Airway epithelial cell (primary cell): ENCODE measurements around the gene DNAH8. TPM values are rescaled to one million over a fixed set of nuclear protein-coding genes. Genes with fewer than 3 reads are reported as not detected.

Experiments
- total RNA-seq: library from RNA; depleted of rRNA; stranded (reverse); fragments of >200 nt; gene quantifications from 2 replicates; pipeline ENCODE4 v1.2.3, GENCODE V29; 2015

DNAH8 gene, protein sequence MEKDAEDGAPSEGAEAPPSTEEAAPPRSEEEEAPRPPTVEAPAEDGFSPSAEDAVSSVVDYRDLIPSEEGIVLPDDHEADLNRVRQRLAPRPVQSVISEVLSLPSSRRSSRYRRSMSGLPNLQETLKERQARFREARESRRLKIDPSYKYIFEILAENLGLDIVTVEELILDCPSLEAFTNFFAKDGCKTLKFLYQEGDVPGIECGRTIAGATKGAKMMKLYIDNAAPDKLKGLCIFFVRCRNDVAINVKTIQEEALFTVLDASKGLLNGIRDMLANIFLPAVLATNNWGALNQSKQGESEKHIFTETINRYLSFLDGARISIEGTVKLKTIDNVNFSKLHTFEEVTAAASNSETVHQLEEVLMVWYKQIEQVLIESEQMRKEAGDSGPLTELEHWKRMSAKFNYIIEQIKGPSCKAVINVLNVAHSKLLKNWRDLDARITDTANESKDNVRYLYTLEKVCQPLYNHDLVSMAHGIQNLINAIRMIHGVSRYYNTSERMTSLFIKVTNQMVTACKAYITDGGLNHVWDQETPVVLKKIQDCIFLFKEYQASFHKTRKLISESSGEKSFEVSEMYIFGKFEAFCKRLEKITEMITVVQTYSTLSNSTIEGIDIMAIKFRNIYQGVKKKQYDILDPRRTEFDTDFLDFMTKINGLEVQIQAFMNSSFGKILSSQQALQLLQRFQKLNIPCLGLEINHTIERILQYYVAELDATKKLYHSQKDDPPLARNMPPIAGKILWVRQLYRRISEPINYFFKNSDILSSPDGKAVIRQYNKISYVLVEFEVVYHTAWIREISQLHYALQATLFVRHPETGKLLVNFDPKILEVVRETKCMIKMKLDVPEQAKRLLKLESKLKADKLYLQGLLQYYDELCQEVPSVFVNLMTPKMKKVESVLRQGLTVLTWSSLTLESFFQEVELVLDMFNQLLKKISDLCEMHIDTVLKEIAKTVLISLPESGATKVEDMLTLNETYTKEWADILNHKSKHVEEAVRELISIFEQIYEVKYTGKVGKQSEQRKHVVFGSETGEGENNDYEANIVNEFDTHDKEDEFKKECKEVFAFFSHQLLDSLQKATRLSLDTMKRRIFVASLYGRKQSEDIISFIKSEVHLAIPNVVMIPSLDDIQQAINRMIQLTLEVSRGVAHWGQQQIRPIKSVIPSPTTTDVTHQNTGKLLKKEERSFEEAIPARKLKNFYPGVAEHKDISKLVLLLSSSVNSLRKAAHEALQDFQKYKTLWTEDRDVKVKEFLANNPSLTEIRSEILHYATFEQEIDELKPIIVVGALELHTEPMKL (N-terminal part only)
- total RNA-seq = not detected in 2 replicates

DNA sequence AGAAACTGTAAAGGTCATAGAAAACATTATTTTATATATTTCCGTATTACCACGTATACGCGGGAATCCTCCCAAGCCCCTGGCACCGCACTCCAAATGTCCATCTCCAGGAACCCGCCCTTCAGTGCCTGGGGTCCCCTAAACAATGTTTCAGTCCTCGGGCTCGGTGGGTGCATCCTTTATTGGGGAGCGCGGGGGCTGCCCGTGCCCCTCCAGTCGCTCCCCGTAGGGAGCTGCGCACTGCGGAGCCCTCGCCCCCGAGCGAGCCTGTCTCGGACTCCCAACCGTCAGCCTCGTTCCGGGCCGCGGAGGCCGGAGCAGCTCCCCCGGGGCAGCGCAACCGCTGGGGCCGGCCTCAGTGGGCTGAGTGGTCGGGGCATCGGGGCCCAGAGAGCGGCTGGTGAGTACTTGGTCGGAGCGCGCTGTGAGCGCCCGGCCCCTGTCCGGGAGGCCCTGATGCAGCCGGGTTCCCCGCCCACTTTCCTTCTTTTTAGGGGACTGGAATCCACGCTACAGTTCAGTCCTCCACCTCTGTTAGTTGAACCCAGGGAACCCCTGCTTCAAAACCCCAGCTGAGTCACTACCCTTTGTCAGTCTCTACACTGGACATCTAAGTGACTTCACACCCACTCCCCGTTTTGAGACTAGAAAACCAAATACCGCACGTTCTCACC lies at the start of gene DNAH8:
DNAH8 (plus strand) TSS at position 296 of the 674 bp plus-strand sequence. CDS start 7,499 bp downstream, outside the sequence.

DNA sequence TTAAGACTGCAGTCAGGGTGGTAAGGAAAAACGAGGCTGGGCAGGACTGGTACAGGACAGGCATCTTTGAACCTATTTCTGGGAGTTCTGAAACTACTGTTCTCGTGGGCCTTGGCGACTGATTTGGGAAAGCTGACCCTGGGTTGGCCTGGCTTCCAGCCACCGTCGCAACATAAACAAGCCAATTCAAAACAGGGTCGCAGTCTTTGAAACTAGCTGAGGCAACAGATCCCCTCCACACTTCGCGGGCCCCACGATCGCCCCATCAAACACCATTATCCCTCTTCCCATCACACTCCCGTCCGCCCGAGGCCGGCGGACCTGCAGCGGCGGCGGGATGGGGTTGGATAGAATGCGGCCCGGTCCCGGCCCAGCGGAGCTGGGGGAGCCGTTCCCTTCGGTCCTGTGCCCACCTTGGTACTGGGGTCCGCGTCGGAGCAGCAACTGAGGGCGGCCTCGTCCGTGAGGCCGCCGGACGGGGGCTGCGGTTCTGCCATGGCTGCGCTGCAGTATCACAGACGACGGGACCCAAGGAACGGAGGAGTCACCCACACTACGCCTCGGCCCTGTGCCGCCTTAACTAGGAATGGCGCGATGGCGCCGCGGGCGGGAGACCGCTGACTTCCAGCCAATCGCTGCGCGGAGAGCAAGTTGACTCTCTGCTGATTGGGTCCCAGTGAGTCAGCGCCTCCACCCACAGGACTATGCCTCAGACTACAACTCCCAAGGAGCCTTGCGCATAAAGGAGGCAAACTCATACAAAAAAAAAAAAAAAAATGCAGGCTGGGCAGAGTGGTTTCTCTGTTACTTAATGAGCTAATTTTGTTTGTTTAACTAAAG lies 12.3 kb upstream of the DNAH8 start, which contains the start of gene GLO1:
GLO1 (minus strand) TSS at position 588 of the 840 bp plus-strand sequence; CDS start at position 497, 91 bp downstream.

GRCh38 chr6:39048481-39049399 lies 333.6 kb downstream of the DNAH8 start, which contains the start of gene GLP1R:
GLP1R (plus strand) TSS chr6:39048781; CDS start chr6:39048841, 60 bp downstream.

Other genes starting within 250 kb of the DNAH8 start
- 3.7 and 4.5 TPM in 2 replicates for gene BTBD9, start 75.4 kb upstream of the DNAH8 start, total RNA-seq
- gene GLO1, start 12.2 kb upstream of the DNAH8 start, total RNA-seq = 157 and 187 TPM in 2 replicates